Activated CD8-positive, alpha-beta memory T cell treated with anti-CD3 and anti-CD28 coated beads, Interleukin-2, amount 50 U/mL, for 1 hour (primary cell): Measurements from ENCODE around the gene XYLT1.

ENCODE experiments used
- DNase-seq: peaks from one replicate; pipeline ENCODE4 v3.0.0-alpha.2; 2020; ENCODE audit errors: extremely low read depth

The XYLT1 gene

GRCh38 chr16:17459903-17460521, 10.7 kb downstream of the XYLT1 start:
- DNase-seq: no peak

- DNase-seq: no peak
Measured at GRCh38 chr16:17457997-17458396, 12.8 kb downstream of the XYLT1 start.

- no peak for DNase-seq
Measured at GRCh38 chr16:17457513-17457912, 13.2 kb downstream of the XYLT1 start.

GRCh38 chr16:17454162-17454730, 16.5 kb downstream of the XYLT1 start:
- no peak for DNase-seq

- DNase-seq: no peak
Measured at GRCh38 chr16:17453364-17454038, 17.3 kb downstream of the XYLT1 start.

- DNase-seq: no peak
Measured at GRCh38 chr16:17452922-17453321, 17.8 kb downstream of the XYLT1 start.

GRCh38 chr16:17451843-17452242, 18.9 kb downstream of the XYLT1 start:
- DNase-seq: no peak

GRCh38 chr16:17450291-17450690, 20.5 kb downstream of the XYLT1 start:
- DNase-seq: no peak

GRCh38 chr16:17448640-17449638, 21.8 kb downstream of the XYLT1 start:
- DNase-seq: no peak

- no peak for DNase-seq
Measured at GRCh38 chr16:17447101-17447569, 23.6 kb downstream of the XYLT1 start.

- DNase-seq: no peak
Measured at GRCh38 chr16:17446661-17447060, 24.1 kb downstream of the XYLT1 start.

GRCh38 chr16:17445421-17445820, 25.3 kb downstream of the XYLT1 start:
- no peak for DNase-seq

- no peak for DNase-seq
Measured at GRCh38 chr16:17444658-17445057, 26.1 kb downstream of the XYLT1 start.

- DNase-seq: no peak
Measured at GRCh38 chr16:17440131-17440530, 30.6 kb downstream of the XYLT1 start.

GRCh38 chr16:17439580-17439979, 31.2 kb downstream of the XYLT1 start:
- no peak for DNase-seq

- DNase-seq: no peak
Measured at GRCh38 chr16:17437981-17438380, 32.8 kb downstream of the XYLT1 start.

- DNase-seq: no peak
Measured at GRCh38 chr16:17437127-17437720, 33.5 kb downstream of the XYLT1 start.

GRCh38 chr16:17435318-17435717, 35.4 kb downstream of the XYLT1 start:
- DNase-seq: no peak

- DNase-seq: no peak
Measured at GRCh38 chr16:17433577-17434451, 36.9 kb downstream of the XYLT1 start.

GRCh38 chr16:17432901-17433576, 37.7 kb downstream of the XYLT1 start:
- DNase-seq: no peak
